ENCODE results near the gene TMEM143. TPM values are rescaled to one million over a fixed set of nuclear protein-coding genes. Genes with fewer than 3 reads are reported as not detected.
"Not testable (repeated sequence)": the region's sequence is repeated elsewhere in the genome, so short reads cannot be mapped to it uniquely, and the experiment has no call there.

The TMEM143 gene
- polyA plus RNA-seq, 1 donor: 12.5 TPM

DNA sequence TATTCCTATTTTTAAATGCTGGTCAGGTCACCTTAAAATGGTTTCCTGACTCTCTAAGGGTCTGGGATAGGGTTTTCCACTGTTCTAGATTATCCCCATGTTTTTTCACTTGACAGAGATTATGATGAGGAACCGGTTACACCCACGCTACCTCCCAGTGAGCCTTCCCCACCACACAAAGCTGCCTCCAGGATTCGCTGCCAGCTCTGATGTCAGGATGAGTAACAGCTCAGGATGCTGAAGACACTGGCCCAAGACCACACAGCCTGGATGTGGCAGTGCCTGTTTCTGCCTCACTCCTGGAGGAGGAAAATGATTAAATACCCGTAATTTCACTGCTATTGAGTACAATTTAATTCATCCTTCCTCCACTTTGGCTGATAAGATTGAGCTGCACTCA is 70.9 kb downstream of the TMEM143 start:
- DNase-seq: no peak

GRCh38 chr19:48291489-48291815 is 72.3 kb downstream of the TMEM143 start:
- DNase-seq: not testable (repeated sequence)

GRCh38 chr19:48290771-48291488 is 72.8 kb downstream of the TMEM143 start:
- peak; percentile 79 for DNase-seq

DNA sequence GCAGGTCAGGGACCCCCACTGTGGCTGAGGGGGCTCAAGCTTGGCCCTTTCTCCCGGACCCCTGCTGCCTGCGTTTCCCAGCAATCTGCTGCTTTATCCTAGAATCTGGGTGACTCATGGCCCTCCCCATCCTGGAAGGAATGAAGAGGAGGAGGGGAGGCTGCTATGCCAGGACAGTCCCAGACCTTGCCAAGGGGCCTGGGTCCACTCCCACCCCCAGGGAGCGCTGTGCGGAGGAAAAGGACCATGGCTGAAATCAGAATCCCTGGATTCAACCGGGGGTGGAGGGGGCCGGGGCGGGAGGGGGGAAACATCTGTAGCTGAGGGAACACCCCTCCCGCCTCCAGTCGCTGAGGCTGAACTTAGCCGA is 73.4 kb downstream of the TMEM143 start:
- DNase-seq: no peak

- no peak for DNase-seq
These were observed 76.0 kb downstream of the TMEM143 start for GRCh38 chr19:48287748-48288147.

DNA sequence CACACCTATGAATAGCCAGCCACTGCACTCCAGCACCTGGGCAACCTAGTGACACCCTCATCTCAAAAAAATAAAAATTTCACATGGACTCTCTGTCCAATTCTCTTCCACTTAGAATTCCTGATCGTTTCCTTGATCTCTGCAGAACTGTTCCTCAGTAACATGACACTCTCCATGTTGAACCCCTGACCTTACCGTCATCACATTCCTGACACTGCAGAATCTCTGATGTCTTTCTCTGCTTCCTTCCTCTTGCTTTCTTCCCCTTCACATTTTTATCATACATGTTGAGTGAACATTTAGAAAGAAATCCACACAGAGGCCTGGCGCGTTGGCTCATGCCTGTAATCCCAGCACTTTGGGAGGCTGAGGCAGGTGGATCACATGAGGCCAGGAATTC is 78.8 kb downstream of the TMEM143 start:
- no peak for DNase-seq

DNA sequence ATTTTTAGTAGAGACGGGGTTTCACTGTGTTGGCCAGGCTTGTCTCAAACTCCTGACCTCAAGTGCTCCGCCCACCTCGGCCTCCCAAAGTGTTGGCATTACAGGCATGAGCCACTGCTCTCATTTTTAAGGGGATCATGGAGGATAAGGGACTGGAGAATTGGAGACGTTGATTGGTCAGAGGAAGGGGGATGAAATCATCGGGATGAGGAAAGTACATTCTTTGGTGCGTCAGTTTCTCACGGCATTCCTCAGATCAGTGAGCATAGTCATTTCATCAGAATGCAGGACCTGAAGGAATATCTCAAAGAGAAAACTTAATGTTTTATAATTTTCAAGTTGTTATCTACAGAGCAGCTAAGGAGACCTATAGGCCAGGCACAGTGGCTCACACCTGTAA is 79.8 kb downstream of the TMEM143 start:
- DNase-seq: no peak

Other genes starting within 250 kb of the TMEM143 start
- gene LIG1, start 193.6 kb downstream of the TMEM143 start, polyA plus RNA-seq (ENCODE audit: insufficient read length): 81.3 TPM
- 9.0 TPM for gene ZSWIM9, start 193.3 kb downstream of the TMEM143 start, polyA plus RNA-seq (ENCODE audit: insufficient read length)
- 74.3 TPM for gene CARD8, start 108.0 kb downstream of the TMEM143 start, polyA plus RNA-seq (ENCODE audit: insufficient read length)
- gene ZNF114, start 93.9 kb downstream of the TMEM143 start, polyA plus RNA-seq (ENCODE audit: insufficient read length): 7.7 TPM
- 62.3 TPM for gene EMP3, start 38.4 kb downstream of the TMEM143 start, polyA plus RNA-seq (ENCODE audit: insufficient read length)
- not detected for gene SYNGR4, start 427 bp upstream of the TMEM143 start, polyA plus RNA-seq (ENCODE audit: insufficient read length)
- 227 TPM for gene KDELR1, start 27.6 kb upstream of the TMEM143 start, polyA plus RNA-seq (ENCODE audit: insufficient read length)
- gene GRIN2D, start 29.7 kb upstream of the TMEM143 start, polyA plus RNA-seq (ENCODE audit: insufficient read length): 0.47 TPM
- gene GRWD1, start 82.0 kb upstream of the TMEM143 start, polyA plus RNA-seq (ENCODE audit: insufficient read length): 22.2 TPM
- gene KCNJ14, start 91.6 kb upstream of the TMEM143 start, polyA plus RNA-seq (ENCODE audit: insufficient read length): 1.1 TPM
- gene CYTH2, start 105.4 kb upstream of the TMEM143 start, polyA plus RNA-seq (ENCODE audit: insufficient read length): 94.1 TPM
- 2.0 TPM for gene LMTK3, start 147.9 kb upstream of the TMEM143 start, polyA plus RNA-seq (ENCODE audit: insufficient read length)
- 0.38 TPM for gene SULT2B1, start 188.2 kb upstream of the TMEM143 start, polyA plus RNA-seq (ENCODE audit: insufficient read length)
- not detected for gene SPACA4, start 242.8 kb upstream of the TMEM143 start, polyA plus RNA-seq (ENCODE audit: insufficient read length)

Measured in left kidney (tissue), 2 donors.